AG10803 (cell line): ENCODE results near the gene CX3CL1.
"Not testable (repeated sequence)": the region's sequence is repeated elsewhere in the genome, so short reads cannot be mapped to it uniquely, and the experiment has no call there.

Experiments
- DNase-seq: peaks from one replicate; pipeline ENCODE4 v3.0.0; 2010; ENCODE audit warnings: low read depth
- H3K4me3 ChIP-seq: 2 replicates; pipeline ENCODE4 v1.5.1; 2011; ENCODE audit warnings: mild to moderate bottlenecking, low read length, control low read depth
- TF ChIP-seq, protein P1 (sequence below): conservative IDR thresholded peaks from 2 replicates; pipeline ENCODE4 v1.5.1; 2011; ENCODE audit warnings: mild to moderate bottlenecking, low read length, control low read depth, inconsistent platforms

The CX3CL1 gene

DNA sequence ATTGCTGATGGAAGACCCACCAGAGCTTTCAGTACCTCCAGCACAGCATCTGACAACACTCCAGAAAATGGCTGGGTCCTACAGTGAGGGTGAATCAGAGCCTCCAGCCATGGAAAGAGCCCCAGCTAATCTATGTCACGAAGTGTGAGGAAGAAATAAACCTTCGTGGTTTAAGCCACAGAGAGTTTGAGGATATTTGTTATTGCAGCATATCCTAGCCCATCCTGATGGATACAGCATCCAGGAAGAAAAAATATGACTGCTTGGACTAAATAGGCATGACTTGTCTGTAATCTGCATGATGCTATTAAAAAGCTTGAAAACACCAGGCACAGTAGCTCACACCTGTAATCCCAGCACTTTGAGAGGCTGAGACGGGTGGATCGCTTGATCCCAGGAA is 19.0 kb downstream of the CX3CL1 start:
- TF ChIP-seq, protein P1, sequence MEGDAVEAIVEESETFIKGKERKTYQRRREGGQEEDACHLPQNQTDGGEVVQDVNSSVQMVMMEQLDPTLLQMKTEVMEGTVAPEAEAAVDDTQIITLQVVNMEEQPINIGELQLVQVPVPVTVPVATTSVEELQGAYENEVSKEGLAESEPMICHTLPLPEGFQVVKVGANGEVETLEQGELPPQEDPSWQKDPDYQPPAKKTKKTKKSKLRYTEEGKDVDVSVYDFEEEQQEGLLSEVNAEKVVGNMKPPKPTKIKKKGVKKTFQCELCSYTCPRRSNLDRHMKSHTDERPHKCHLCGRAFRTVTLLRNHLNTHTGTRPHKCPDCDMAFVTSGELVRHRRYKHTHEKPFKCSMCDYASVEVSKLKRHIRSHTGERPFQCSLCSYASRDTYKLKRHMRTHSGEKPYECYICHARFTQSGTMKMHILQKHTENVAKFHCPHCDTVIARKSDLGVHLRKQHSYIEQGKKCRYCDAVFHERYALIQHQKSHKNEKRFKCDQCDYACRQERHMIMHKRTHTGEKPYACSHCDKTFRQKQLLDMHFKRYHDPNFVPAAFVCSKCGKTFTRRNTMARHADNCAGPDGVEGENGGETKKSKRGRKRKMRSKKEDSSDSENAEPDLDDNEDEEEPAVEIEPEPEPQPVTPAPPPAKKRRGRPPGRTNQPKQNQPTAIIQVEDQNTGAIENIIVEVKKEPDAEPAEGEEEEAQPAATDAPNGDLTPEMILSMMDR = no peak
- H3K4me3 ChIP-seq = no peak overlapping the region
- DNase-seq = no peak

DNA sequence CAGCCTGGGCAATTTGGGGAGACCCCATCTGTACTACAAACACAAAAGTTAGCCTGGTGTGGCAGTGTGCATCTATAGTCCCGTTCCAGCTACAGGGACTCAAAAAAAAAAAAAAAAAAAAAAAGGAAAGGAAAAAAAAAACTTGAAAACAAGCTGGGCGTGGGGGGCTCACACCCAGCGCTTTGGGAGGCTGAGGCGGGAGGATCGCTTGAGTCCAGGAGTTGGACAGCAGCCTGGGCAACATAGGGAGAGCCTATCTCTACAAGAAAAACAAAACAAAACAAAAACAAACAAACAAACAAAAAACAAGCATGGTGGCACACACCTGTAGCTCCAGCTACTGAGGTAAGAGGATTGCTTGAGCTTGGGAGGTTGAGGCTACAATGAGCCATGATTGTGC is 19.4 kb downstream of the CX3CL1 start:
- TF ChIP-seq, protein P1 = no peak
- DNase-seq = no peak

DNA sequence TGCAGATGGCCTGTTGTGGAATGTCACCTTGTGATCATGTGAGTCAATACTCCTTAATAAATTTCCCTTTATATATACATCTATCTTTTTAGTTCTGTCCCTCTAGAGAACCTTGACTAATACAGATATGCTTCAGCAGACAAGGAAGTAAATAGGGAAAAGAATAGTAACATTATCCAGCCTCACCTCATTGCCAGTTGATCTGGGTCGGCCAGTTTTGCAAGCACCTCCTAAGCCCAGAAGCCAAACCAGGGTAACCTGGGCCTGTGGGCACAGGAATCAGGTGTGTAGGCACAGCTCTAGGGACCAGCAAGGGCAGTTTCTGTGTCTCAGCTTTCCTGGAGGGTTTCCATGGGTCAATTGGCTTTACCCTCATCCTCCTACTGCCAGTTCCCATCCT is 20.4 kb downstream of the CX3CL1 start:
- no peak overlapping the region for H3K4me3 ChIP-seq
- no peak for DNase-seq
- TF ChIP-seq, protein P1 = no peak

More for the DNA sequence above, 19.4 kb downstream of the CX3CL1 start:
- no peak overlapping the region for H3K4me3 ChIP-seq

DNA sequence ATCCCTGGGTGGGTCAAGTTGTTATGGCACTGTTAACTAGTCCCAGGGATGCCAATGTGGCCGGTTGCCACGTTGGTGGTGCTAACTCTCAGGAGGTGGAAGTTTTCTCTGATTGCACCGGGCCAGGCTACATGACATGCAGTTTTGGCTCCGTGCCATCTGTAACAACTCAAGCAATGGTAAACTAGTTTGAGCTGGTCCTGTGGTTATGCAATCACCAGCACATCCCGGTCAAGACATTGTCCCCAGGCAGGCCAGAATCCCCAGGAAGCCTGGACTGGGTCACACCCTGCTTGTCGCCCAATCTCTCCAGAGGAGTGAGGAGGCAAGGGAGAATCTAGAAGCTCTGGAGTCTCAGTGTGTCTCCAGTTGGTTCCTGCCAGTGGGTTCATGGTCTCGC is 22.2 kb downstream of the CX3CL1 start:
- DNase-seq = no peak
- TF ChIP-seq, protein P1 = no peak
- no peak overlapping the region for H3K4me3 ChIP-seq

DNA sequence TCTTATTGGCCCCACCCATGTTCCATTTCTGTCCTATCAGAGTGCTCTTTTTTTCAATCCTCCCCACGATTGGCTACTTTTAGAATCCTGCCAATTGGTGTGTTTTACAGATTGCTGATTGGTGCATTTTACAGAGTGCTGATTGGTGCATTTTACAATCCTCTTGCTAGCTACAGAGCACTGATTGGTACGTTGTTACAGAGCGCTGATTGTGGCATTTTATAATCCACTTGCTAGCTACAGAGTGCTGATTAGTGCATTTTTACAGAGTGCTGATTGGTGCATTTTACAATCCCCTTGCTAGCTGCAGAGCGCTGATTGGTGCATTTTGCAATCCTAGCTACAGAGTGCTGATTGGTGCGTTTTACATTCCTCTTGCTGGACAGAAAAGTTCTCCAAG is 22.7 kb downstream of the CX3CL1 start:
- no peak overlapping the region for H3K4me3 ChIP-seq
- no peak for DNase-seq
- TF ChIP-seq, protein P1 = no peak

DNA sequence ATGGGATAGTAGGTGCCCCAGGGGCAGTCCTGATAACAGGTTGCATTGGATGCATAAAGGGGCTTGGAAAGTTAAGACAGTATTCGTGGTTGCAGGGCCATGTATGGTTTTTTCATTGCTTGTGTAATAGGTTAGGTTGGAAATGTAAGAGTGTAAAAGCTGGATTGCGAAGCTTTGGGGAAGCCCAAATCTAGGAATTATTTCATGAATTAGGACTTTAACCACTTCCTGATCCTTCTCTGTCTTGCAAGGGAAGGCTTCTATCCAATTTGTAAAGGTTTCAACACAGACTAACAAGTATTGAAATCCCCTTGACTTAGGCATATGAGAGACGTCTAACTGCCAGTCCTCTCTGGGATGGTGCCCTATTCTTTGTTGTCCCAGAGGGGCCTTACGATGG is 24.5 kb downstream of the CX3CL1 start:
- H3K4me3 ChIP-seq = no peak overlapping the region
- TF ChIP-seq, protein P1 = no peak
- DNase-seq = no peak

DNA sequence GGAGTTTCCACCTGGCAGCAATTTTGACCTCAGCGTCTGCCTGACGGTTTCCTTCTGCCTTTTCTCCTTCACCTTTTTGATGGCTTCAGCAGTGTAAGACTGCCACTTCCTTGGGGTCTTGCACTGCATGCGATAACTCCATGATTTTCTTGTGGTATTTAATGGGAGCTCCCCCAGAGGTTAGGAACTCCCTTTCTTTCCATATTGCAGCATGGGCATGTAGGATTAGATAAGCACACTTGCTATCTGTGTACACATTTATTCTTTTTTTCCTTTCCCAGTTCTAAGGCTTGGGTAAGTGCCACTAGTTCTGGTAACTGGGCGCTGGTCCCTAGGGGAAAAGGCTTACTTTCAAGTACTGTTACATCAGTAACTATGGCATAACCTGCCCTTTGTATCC is 25.2 kb downstream of the CX3CL1 start:
- H3K4me3 ChIP-seq, DNase-seq: not testable (repeated sequence)
